Fibroblast of lung (primary cell): ENCODE results near the gene KAT7. TPM values are rescaled to one million over a fixed set of nuclear protein-coding genes. Genes with fewer than 3 reads are reported as not detected.
"Not testable (repeated sequence)": the region's sequence is repeated elsewhere in the genome, so short reads cannot be mapped to it uniquely, and the experiment has no call there.

Experiments
- DNase-seq, 2 donors: peaks; one replicate each; pipeline versions ENCODE4 v3.0.0 to v3.0.0-alpha.2; 2010; ENCODE audit warnings: low read depth in 2 of 2
- H2AFZ ChIP-seq: 2 replicates; pipeline ENCODE4 v1.5.1; 2012; ENCODE audit warnings: low read length, control low read depth, inconsistent platforms
- H3K27ac ChIP-seq: 2 replicates; pipeline ENCODE4 v1.5.1; 2011; ENCODE audit warnings: low read length, control low read depth; ENCODE audit not compliant: insufficient read depth
- H3K27me3 ChIP-seq: 2 replicates; pipeline ENCODE4 v1.5.1; 2011; ENCODE audit warnings: mild to moderate bottlenecking, low read length; ENCODE audit not compliant: control insufficient read depth, insufficient read depth
- H3K36me3 ChIP-seq: 2 replicates; pipeline ENCODE4 v1.5.1; 2011; ENCODE audit warnings: low read length; ENCODE audit not compliant: control insufficient read depth, insufficient read depth
- H3K4me1 ChIP-seq: 2 replicates; pipeline ENCODE4 v1.5.1; 2011; ENCODE audit warnings: low read length; ENCODE audit not compliant: control insufficient read depth, insufficient read depth; ENCODE audit errors: extremely low read depth
- H3K4me2 ChIP-seq: 2 replicates; pipeline ENCODE4 v1.5.1; 2011; ENCODE audit warnings: low read length, control low read depth; ENCODE audit not compliant: insufficient read depth; ENCODE audit errors: extremely low read depth
- H3K4me3 ChIP-seq, 4 experiments: fragments of 200-600 bp in 1 of 4; sonication (generic) in 1 of 4; replicated peaks in 1 of 4; 2 replicates each; pipeline ENCODE4 v1.5.1; 2011 to 2016; ENCODE audit warnings: low read length in 4 of 4, low read depth in 3 of 4, mild to moderate bottlenecking in 3 of 4, control low read depth in 2 of 4, inconsistent platforms in 1 of 4, mixed read lengths in 1 of 4; ENCODE audit not compliant: insufficient read depth in 1 of 4; ENCODE audit errors: control extremely low read depth in 1 of 4
- H3K79me2 ChIP-seq: 2 replicates; pipeline ENCODE4 v1.5.1; 2012; ENCODE audit warnings: mild to moderate bottlenecking, low read length, inconsistent platforms; ENCODE audit not compliant: control insufficient read depth, insufficient read depth
- H3K9ac ChIP-seq: 2 replicates; pipeline ENCODE4 v1.5.1; 2011; ENCODE audit warnings: mild to moderate bottlenecking, low read length, control low read depth; ENCODE audit not compliant: insufficient read depth
- H3K9me3 ChIP-seq: 2 replicates; pipeline ENCODE4 v1.5.1; 2012; ENCODE audit warnings: low read depth, low read length; ENCODE audit not compliant: control insufficient read depth, insufficient read depth
- H4K20me1 ChIP-seq: 2 replicates; pipeline ENCODE4 v1.5.1; 2011; ENCODE audit warnings: low read length; ENCODE audit not compliant: control insufficient read depth, insufficient read depth; ENCODE audit errors: extremely low read depth
- EZH2 ChIP-seq: IDR thresholded peaks from 2 replicates; pipeline ENCODE4 v1.5.1; 2012; ENCODE audit warnings: low read length, control low read depth, mild to moderate bottlenecking; ENCODE audit errors: missing control alignments
- polyA plus RNA-seq, 2 donors: library from polyadenylated mRNA; depleted of rRNA in 1 of 2; stranded (reverse) in 1 of 2; unstranded in 1 of 2; fragments of >200 nt; gene quantifications; 2 replicates each; pipeline ENCODE4 v1.2.1, GENCODE V29; 2011 to 2012; ENCODE audit warnings: missing spikeins in 1 of 2
- total RNA-seq: library from RNA; depleted of rRNA; stranded (reverse); fragments of >200 nt; gene quantifications from 2 replicates; pipeline ENCODE4 v1.2.1, GENCODE V29; 2014
- TF ChIP-seq, protein P1 (sequence below), 2 donors: IDR thresholded peaks in 1 of 2; conservative IDR thresholded peaks in 1 of 2; 1 replicate in 1 of 2; 2 replicates in 1 of 2; pipeline ENCODE4 v1.5.1; 2011 to 2012; ENCODE audit warnings: low read length in 2 of 2, control low read depth in 1 of 2, inconsistent platforms in 1 of 2, low read depth in 1 of 2, mild to moderate bottlenecking in 1 of 2

Gene KAT7
- total and polyA plus RNA-seq, 2 donors (not counting 1 experiment from before 2014, with no cell fraction given): 25.6 to 35.5 TPM

DNA sequence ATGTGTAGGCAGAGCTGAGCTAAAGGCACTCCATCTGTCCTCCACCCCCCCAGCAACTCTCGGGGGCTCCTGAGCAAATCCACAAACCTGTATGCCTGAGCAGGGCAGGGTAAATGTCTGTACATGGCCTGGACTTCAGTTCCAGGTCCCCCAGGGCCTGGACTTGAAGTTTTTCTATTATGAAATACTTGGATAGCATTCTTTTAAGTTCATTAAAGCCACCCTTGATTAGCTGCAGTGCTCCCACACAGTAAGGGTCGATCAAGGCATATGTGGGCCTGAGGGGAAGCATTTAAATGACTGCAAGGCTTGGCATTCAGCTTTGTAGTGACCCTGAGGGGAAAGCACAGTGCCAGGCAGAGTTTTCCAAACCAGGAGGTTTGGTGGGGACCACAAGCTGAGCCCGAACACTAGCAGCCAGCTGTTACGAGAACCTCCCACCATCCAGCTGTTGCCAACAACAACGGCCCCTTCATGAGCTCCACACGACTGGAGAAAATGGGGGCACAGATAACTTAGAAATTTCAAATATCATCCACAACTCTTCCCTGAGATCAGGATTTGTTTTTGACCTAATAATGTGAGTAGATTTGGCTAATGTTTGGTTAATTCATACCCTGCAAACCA lies 31.2 kb upstream of the KAT7 start:
- H3K4me1 ChIP-seq: no peaks in the 10 kb centered on the region
- H3K4me2 ChIP-seq: no peak overlapping the region
- H2AFZ ChIP-seq: no peak overlapping the region
- no peak for DNase-seq
- TF ChIP-seq EZH2: no peak
- TF ChIP-seq, protein P1, sequence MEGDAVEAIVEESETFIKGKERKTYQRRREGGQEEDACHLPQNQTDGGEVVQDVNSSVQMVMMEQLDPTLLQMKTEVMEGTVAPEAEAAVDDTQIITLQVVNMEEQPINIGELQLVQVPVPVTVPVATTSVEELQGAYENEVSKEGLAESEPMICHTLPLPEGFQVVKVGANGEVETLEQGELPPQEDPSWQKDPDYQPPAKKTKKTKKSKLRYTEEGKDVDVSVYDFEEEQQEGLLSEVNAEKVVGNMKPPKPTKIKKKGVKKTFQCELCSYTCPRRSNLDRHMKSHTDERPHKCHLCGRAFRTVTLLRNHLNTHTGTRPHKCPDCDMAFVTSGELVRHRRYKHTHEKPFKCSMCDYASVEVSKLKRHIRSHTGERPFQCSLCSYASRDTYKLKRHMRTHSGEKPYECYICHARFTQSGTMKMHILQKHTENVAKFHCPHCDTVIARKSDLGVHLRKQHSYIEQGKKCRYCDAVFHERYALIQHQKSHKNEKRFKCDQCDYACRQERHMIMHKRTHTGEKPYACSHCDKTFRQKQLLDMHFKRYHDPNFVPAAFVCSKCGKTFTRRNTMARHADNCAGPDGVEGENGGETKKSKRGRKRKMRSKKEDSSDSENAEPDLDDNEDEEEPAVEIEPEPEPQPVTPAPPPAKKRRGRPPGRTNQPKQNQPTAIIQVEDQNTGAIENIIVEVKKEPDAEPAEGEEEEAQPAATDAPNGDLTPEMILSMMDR (conservative IDR thresholded peaks at IDR 0.05 in 1 of 2, IDR thresholded peaks at IDR 0.05 in 1 of 2; ENCODE audit: low read depth in 1 of 2, low read length in 2 of 2): no peak
- H3K9ac ChIP-seq: no peak overlapping the region
- no peaks in the 10 kb centered on the region for H3K36me3 ChIP-seq
- no peaks in the 10 kb centered on the region for H4K20me1 ChIP-seq
- H3K27ac ChIP-seq: no peak overlapping the region
- H3K4me3 ChIP-seq: no peak overlapping the region
- no peaks in the 10 kb centered on the region for H3K79me2 ChIP-seq
- H3K9me3 ChIP-seq: no peaks in the 10 kb centered on the region
- peaks cover 7% of the 10 kb centered on the region for H3K27me3 ChIP-seq

DNA sequence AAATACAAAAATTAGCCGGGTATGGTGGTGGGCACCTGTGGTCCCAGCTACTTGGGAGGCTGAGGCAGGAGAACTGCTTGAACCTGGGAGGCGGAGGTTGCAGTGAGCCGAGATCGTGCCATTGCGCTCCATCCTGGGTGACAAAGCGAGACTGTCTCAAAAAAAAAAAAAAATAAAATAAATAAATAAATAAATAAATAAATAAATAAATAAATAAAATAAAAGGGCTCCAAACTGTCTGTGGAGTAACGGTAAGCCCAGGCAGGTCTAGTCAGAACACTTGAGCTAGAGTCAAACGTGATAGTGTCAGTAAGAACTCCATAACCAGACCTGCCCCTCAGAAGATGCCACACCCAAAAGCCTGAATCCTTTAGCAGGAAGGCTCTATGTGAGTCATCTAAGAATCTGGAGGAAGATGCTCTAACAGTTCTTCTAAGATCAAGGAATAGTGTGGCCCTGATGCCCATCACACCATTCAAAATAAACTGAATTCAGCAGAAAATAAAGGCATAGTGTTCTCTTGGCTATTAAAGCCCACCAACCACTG lies 29.9 kb upstream of the KAT7 start:
- H3K4me2 ChIP-seq, H3K4me1 ChIP-seq, H3K27ac ChIP-seq, H4K20me1 ChIP-seq, H3K9me3 ChIP-seq, H3K4me3 ChIP-seq, H3K9ac ChIP-seq, H2AFZ ChIP-seq, H3K79me2 ChIP-seq, H3K36me3 ChIP-seq, DNase-seq: not testable (repeated sequence)
- peaks cover 13% of the 10 kb centered on the region for H3K27me3 ChIP-seq

DNA sequence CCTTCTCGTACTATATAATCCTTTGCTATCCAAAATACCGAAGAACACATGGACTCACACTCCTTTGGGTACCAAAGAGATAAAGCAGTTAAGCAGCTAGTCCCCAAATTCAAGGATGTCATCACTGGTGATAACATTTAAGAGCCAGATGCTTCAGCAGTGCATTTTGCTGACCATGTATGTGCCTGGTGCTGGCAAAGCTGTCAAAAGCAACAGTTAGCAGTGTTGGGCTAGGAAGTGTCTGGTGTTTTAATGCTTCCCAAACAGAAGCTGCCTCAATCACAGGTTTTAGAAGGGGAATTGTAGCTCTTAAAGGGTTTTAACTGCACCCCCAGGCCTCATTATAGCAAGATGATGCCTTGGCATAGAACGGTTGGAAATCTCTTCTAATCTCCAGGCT lies 29.3 kb upstream of the KAT7 start:
- Histone ChIP-seq H3K36me3 (no peaks in the 10 kb centered on the region), H2AFZ (no peak overlapping the region), H3K9me3 (no peaks in the 10 kb centered on the region), H3K4me1 (no peaks in the 10 kb centered on the region), H4K20me1 (no peaks in the 10 kb centered on the region), H3K9ac (no peak overlapping the region), H3K4me3 (no peak overlapping the region), H3K27me3 (peaks cover 13% of the 10 kb centered on the region), H3K4me2 (no peak overlapping the region), H3K79me2 (no peaks in the 10 kb centered on the region), H3K27ac (no peak overlapping the region)
- TF ChIP-seq, protein P1 (conservative IDR thresholded peaks at IDR 0.05 in 1 of 2, IDR thresholded peaks at IDR 0.05 in 1 of 2; ENCODE audit: low read depth in 1 of 2, low read length in 2 of 2): no peak
- no peak for TF ChIP-seq EZH2
- DNase-seq: no peak
